ENCODE data around the gene MYBBP1A.

The MYBBP1A gene

GRCh38 chr17:4529533-4530152 is 25.5 kb downstream of the MYBBP1A start:
- Histone ChIP-seq H3K9me3 (ENCODE audit: insufficient read depth, low read length) (no peaks in the 10 kb centered on the region), H3K4me1 (ENCODE audit: insufficient read depth, insufficient read length) (peaks cover 8% of the 10 kb centered on the region), H3K9ac (ENCODE audit: insufficient read length, low read depth) (no peak overlapping the region), H3K36me3 (ENCODE audit: insufficient read depth, insufficient read length, low read length) (no peaks in the 10 kb centered on the region), H3K4me3 (ENCODE audit: insufficient read length, low read depth) (no peak overlapping the region), H3K27me3 (ENCODE audit: insufficient read depth, insufficient read length) (peaks cover 64% of the 10 kb centered on the region)
- DNase-seq (ENCODE audit: low read depth, low spot score), result no peak
- no peak for TF ChIP-seq SUZ12 (IDR thresholded peaks at IDR 0.05; ENCODE audit: extremely low read depth, insufficient read depth, insufficient read length)
- no peak for TF ChIP-seq ZNF274 (IDR thresholded peaks at IDR 0.05; ENCODE audit: low read depth, low read length)
- TF ChIP-seq YY1 (IDR thresholded peaks at IDR 0.05; ENCODE audit: insufficient read depth, insufficient read length), result no peak

- peaks cover 70% of the 10 kb centered on the region for H3K27me3 ChIP-seq (ENCODE audit: insufficient read depth, insufficient read length)
- no peak for DNase-seq (ENCODE audit: low read depth, low spot score)
- H3K9me3 ChIP-seq (ENCODE audit: insufficient read depth, low read length), result no peaks in the 10 kb centered on the region
- no peak overlapping the region for H3K4me3 ChIP-seq (ENCODE audit: insufficient read length, low read depth)
- H3K36me3 ChIP-seq (ENCODE audit: insufficient read depth, insufficient read length, low read length), result no peaks in the 10 kb centered on the region
- H3K4me1 ChIP-seq (ENCODE audit: insufficient read depth, insufficient read length), result no peaks in the 10 kb centered on the region
- no peak for TF ChIP-seq ZNF274 (IDR thresholded peaks at IDR 0.05; ENCODE audit: low read depth, low read length)
- TF ChIP-seq SUZ12 (IDR thresholded peaks at IDR 0.05; ENCODE audit: extremely low read depth, insufficient read depth, insufficient read length), result no peak
- no peak for TF ChIP-seq YY1 (IDR thresholded peaks at IDR 0.05; ENCODE audit: insufficient read depth, insufficient read length)
- H3K9ac ChIP-seq (ENCODE audit: insufficient read length, low read depth), result no peak overlapping the region
These were observed 27.5 kb downstream of the MYBBP1A start for GRCh38 chr17:4527566-4528125.

GRCh38 chr17:4527134-4527533 is 28.1 kb downstream of the MYBBP1A start:
- no peaks in the 10 kb centered on the region for H3K36me3 ChIP-seq (ENCODE audit: insufficient read depth, insufficient read length, low read length)
- H3K4me3 ChIP-seq (ENCODE audit: insufficient read length, low read depth), result no peak overlapping the region
- H3K4me1 ChIP-seq (ENCODE audit: insufficient read depth, insufficient read length), result no peaks in the 10 kb centered on the region
- peaks cover 70% of the 10 kb centered on the region for H3K27me3 ChIP-seq (ENCODE audit: insufficient read depth, insufficient read length)
- no peak overlapping the region for H3K9ac ChIP-seq (ENCODE audit: insufficient read length, low read depth)
- H3K9me3 ChIP-seq (ENCODE audit: insufficient read depth, low read length), result no peaks in the 10 kb centered on the region
- no peak for DNase-seq (ENCODE audit: low read depth, low spot score)
- TF ChIP-seq YY1 (IDR thresholded peaks at IDR 0.05; ENCODE audit: insufficient read depth, insufficient read length), result no peak
- no peak for TF ChIP-seq ZNF274 (IDR thresholded peaks at IDR 0.05; ENCODE audit: low read depth, low read length)
- no peak for TF ChIP-seq SUZ12 (IDR thresholded peaks at IDR 0.05; ENCODE audit: extremely low read depth, insufficient read depth, insufficient read length)

GRCh38 chr17:4525691-4526397 is 29.3 kb downstream of the MYBBP1A start:
- Histone ChIP-seq H3K27me3 (ENCODE audit: insufficient read depth, insufficient read length) (peaks cover 63% of the 10 kb centered on the region), H3K4me3 (ENCODE audit: insufficient read length, low read depth) (no peak overlapping the region), H3K9ac (ENCODE audit: insufficient read length, low read depth) (no peak overlapping the region), H3K9me3 (ENCODE audit: insufficient read depth, low read length) (no peaks in the 10 kb centered on the region), H3K4me1 (ENCODE audit: insufficient read depth, insufficient read length) (no peaks in the 10 kb centered on the region), H3K36me3 (ENCODE audit: insufficient read depth, insufficient read length, low read length) (no peaks in the 10 kb centered on the region)
- no peak for DNase-seq (ENCODE audit: low read depth, low spot score)
- TF ChIP-seq YY1 (IDR thresholded peaks at IDR 0.05; ENCODE audit: insufficient read depth, insufficient read length), result no peak
- no peak for TF ChIP-seq SUZ12 (IDR thresholded peaks at IDR 0.05; ENCODE audit: extremely low read depth, insufficient read depth, insufficient read length)
- TF ChIP-seq ZNF274 (IDR thresholded peaks at IDR 0.05; ENCODE audit: low read depth, low read length), result no peak

GRCh38 chr17:4523946-4524345 is 31.2 kb downstream of the MYBBP1A start:
- TF ChIP-seq ZNF274 (IDR thresholded peaks at IDR 0.05; ENCODE audit: low read depth, low read length) (no peak), YY1 (IDR thresholded peaks at IDR 0.05; ENCODE audit: insufficient read depth, insufficient read length) (no peak), SUZ12 (IDR thresholded peaks at IDR 0.05; ENCODE audit: extremely low read depth, insufficient read depth, insufficient read length) (no peak)

GRCh38 chr17:4522661-4523060 is 32.5 kb downstream of the MYBBP1A start:
- DNase-seq (ENCODE audit: low read depth, low spot score), result no peak
- Histone ChIP-seq H3K4me1 (ENCODE audit: insufficient read depth, insufficient read length) (peaks cover 3% of the 10 kb centered on the region), H3K9ac (ENCODE audit: insufficient read length, low read depth) (no peak overlapping the region), H3K27me3 (ENCODE audit: insufficient read depth, insufficient read length) (peaks cover 52% of the 10 kb centered on the region), H3K4me3 (ENCODE audit: insufficient read length, low read depth) (no peak overlapping the region), H3K9me3 (ENCODE audit: insufficient read depth, low read length) (no peaks in the 10 kb centered on the region), H3K36me3 (ENCODE audit: insufficient read depth, insufficient read length, low read length) (no peaks in the 10 kb centered on the region)
- TF ChIP-seq SUZ12 (IDR thresholded peaks at IDR 0.05; ENCODE audit: extremely low read depth, insufficient read depth, insufficient read length) (no peak), YY1 (IDR thresholded peaks at IDR 0.05; ENCODE audit: insufficient read depth, insufficient read length) (no peak)

More at GRCh38 chr17:4523946-4524345, 31.2 kb downstream of the MYBBP1A start:
- peaks cover 55% of the 10 kb centered on the region for H3K27me3 ChIP-seq (ENCODE audit: insufficient read depth, insufficient read length)
- no peaks in the 10 kb centered on the region for H3K9me3 ChIP-seq (ENCODE audit: insufficient read depth, low read length)
- no peak overlapping the region for H3K4me3 ChIP-seq (ENCODE audit: insufficient read length, low read depth)
- no peak for DNase-seq (ENCODE audit: low read depth, low spot score)
- H3K36me3 ChIP-seq (ENCODE audit: insufficient read depth, insufficient read length, low read length), result no peaks in the 10 kb centered on the region
- H3K4me1 ChIP-seq (ENCODE audit: insufficient read depth, insufficient read length), result no peaks in the 10 kb centered on the region
- no peak overlapping the region for H3K9ac ChIP-seq (ENCODE audit: insufficient read length, low read depth)

- H3K4me3 ChIP-seq (ENCODE audit: insufficient read length, low read depth), result no peak overlapping the region
- H3K36me3 ChIP-seq (ENCODE audit: insufficient read depth, insufficient read length, low read length), result no peaks in the 10 kb centered on the region
- no peak overlapping the region for H3K9ac ChIP-seq (ENCODE audit: insufficient read length, low read depth)
- TF ChIP-seq SUZ12 (IDR thresholded peaks at IDR 0.05; ENCODE audit: extremely low read depth, insufficient read depth, insufficient read length), result no peak
- no peak for TF ChIP-seq YY1 (IDR thresholded peaks at IDR 0.05; ENCODE audit: insufficient read depth, insufficient read length)
- no peak for TF ChIP-seq ZNF274 (IDR thresholded peaks at IDR 0.05; ENCODE audit: low read depth, low read length)
- no peaks in the 10 kb centered on the region for H3K9me3 ChIP-seq (ENCODE audit: insufficient read depth, low read length)
- peaks cover 44% of the 10 kb centered on the region for H3K27me3 ChIP-seq (ENCODE audit: insufficient read depth, insufficient read length)
- peaks cover 3% of the 10 kb centered on the region for H3K4me1 ChIP-seq (ENCODE audit: insufficient read depth, insufficient read length)
- DNase-seq (ENCODE audit: low read depth, low spot score), result no peak
These were observed 34.1 kb downstream of the MYBBP1A start for GRCh38 chr17:4520894-4521600.
